Neural progenitor cell (in vitro differentiated cells): ENCODE data around the gene FAM3B. TPM values are rescaled to one million over a fixed set of nuclear protein-coding genes. Genes with fewer than 3 reads are reported as not detected.

Experiments used
- DNase-seq: peaks from one replicate; pipeline ENCODE4 v3.0.0-alpha.2; 2016; ENCODE audit warnings: low spot score
- H2AFZ ChIP-seq: fragments of 200-600 bp; sonication (generic); replicated peaks from 2 replicates; pipeline ENCODE4 v1.6.1; 2016; ENCODE audit warnings: antibody characterized with exemption
- H3F3A ChIP-seq: fragments of 200-600 bp; sonication (generic); 2 replicates; pipeline ENCODE4 v1.6.1; 2016; ENCODE audit warnings: antibody characterized with exemption, low read depth
- H3K27ac ChIP-seq: fragments of 200-600 bp; sonication (generic); 2 replicates; pipeline ENCODE4 v1.5.1; 2016; ENCODE audit warnings: mild to moderate bottlenecking
- H3K27me3 ChIP-seq: fragments of 200-600 bp; sonication (generic); 2 replicates; pipeline ENCODE4 v1.6.1; 2016; ENCODE audit warnings: mild to moderate bottlenecking, moderate library complexity
- H3K36me3 ChIP-seq: fragments of 200-600 bp; sonication (generic); 2 replicates; pipeline ENCODE4 v1.5.1; 2016
- H3K4me1 ChIP-seq: fragments of 200-600 bp; sonication (generic); 2 replicates; pipeline ENCODE4 v1.6.1; 2016; ENCODE audit warnings: mixed run types
- H3K4me2 ChIP-seq: fragments of 200-600 bp; sonication (generic); 2 replicates; pipeline ENCODE4 v1.6.1; 2016
- H3K4me3 ChIP-seq: fragments of 200-600 bp; sonication (generic); 2 replicates; pipeline ENCODE4 v1.5.1; 2016
- H3K79me2 ChIP-seq: fragments of 200-600 bp; sonication (generic); 2 replicates; pipeline ENCODE4 v1.6.1; 2016; ENCODE audit warnings: low read depth
- H3K9ac ChIP-seq: fragments of 200-600 bp; sonication (generic); 2 replicates; pipeline ENCODE4 v1.6.1; 2016
- H3K9me3 ChIP-seq: fragments of 200-600 bp; sonication (generic); 2 replicates; pipeline ENCODE4 v1.5.1; 2016; ENCODE audit warnings: low read depth
- H4K20me1 ChIP-seq: fragments of 200-600 bp; sonication (generic); 2 replicates; pipeline ENCODE4 v1.6.1; 2016; ENCODE audit warnings: low read depth
- H3K27ac Mint-ChIP-seq: 3 replicates; pipeline ENCODE4 v1.8.0; 2021; ENCODE audit warnings: mixed read lengths
- H3K27me3 Mint-ChIP-seq: 2 replicates; pipeline ENCODE4 v1.8.0; 2022; ENCODE audit warnings: low read depth, mild to moderate bottlenecking, inconsistent platforms, moderate library complexity, mixed read lengths; ENCODE audit not compliant: insufficient read depth
- H3K36me3 Mint-ChIP-seq: 3 replicates; pipeline ENCODE4 v1.8.0; 2021; ENCODE audit warnings: mixed read lengths
- H3K4me1 Mint-ChIP-seq: 3 replicates; pipeline ENCODE4 v1.8.0; 2021; ENCODE audit warnings: mixed read lengths
- H3K4me3 Mint-ChIP-seq: 3 replicates; pipeline ENCODE4 v1.8.0; 2021; ENCODE audit warnings: mild to moderate bottlenecking, moderate library complexity, mixed read lengths
- H3K9me3 Mint-ChIP-seq: 3 replicates; pipeline ENCODE4 v1.8.0; 2020; ENCODE audit warnings: mixed read lengths
- EZH2 ChIP-seq: fragments of 200-600 bp; sonication (generic); IDR thresholded peaks from 2 replicates; pipeline ENCODE4 v1.6.1; 2017; ENCODE audit warnings: antibody characterized with exemption, mild to moderate bottlenecking, moderate library complexity
- EZH2phosphoT487 ChIP-seq: fragments of 200-600 bp; sonication (generic); IDR thresholded peaks from 2 replicates; pipeline ENCODE4 v1.6.1; 2017; ENCODE audit warnings: antibody characterized with exemption
- total RNA-seq: library from RNA; depleted of rRNA; stranded (reverse); fragments of >200 nt; gene quantifications from 2 replicates; pipeline ENCODE4 v1.2.3, GENCODE V29; 2015; ENCODE audit warnings: low replicate concordance
- TF ChIP-seq, protein P1 (sequence below): fragments of 200-600 bp; sonication (generic); IDR thresholded peaks from 2 replicates; pipeline ENCODE4 v1.5.1; 2017; ENCODE audit warnings: antibody characterized with exemption, mild to moderate bottlenecking

The FAM3B gene, protein sequence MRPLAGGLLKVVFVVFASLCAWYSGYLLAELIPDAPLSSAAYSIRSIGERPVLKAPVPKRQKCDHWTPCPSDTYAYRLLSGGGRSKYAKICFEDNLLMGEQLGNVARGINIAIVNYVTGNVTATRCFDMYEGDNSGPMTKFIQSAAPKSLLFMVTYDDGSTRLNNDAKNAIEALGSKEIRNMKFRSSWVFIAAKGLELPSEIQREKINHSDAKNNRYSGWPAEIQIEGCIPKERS
- not detected in 2 replicates for total RNA-seq

DNA sequence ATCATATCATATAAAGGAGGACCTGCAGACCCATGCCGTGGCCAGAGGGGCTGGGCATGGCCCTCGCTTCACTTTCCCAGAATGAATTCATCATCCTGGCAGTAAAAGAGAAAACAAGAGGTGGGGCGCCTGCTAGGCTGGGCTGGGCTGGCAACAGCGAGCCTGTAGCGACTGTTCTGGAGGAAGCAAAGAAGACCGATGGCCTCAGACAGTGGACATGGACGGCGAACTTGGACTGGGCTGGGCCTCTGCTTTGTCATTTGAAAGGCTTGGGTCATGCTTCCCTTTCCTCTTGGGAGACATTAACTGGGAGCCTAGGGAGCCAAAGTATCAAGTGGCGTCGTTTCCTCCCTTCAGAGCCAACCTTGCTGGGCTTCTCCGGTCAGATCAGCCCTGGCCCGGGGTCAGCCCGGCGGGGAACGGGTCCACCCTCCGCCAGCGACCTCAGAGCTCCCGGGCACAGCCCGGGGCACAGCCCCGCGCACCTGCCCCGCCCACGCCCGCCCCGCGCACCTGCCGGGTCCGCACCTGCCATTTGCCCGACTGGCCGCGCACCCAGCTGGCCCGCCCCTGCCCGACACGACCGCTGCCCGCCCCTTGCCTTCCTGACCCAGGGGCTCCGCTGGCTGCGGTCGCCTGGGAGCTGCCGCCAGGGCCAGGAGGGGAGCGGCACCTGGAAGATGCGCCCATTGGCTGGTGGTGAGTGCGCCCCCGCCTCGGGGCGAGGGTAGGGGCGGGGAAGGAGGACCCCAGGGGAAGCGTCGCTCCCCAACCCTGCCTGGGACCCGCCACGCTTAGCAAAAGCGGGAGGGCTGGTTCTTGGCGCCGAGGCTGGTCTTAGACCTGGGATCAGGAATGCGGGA is at the start of gene FAM3B:
Gene FAM3B, plus strand, starts transcription at position 602 of the 863 bp plus-strand sequence. Its CDS starts 79 bp downstream, at position 681.
- peak within 1 kb of the TSS; percentile 75 for H3K4me3 Mint-ChIP-seq
- Histone ChIP-seq H3K4me2 (peak within 1 kb of the TSS; percentile 92), H3K79me2 (no peaks in the 10 kb centered on the region), H3K9me3 (no peaks in the 10 kb centered on the region), H3K4me1 (no peaks in the 10 kb centered on the region), H4K20me1 (no peaks in the 10 kb centered on the region), H2AFZ (peak within 1 kb of the TSS; percentile 79), H3K9ac (no peak within 1 kb of the TSS), H3K27ac (no peak within 1 kb of the TSS), H3F3A (no peaks in the 10 kb centered on the region), H3K27me3 (peaks cover 47% of the 10 kb centered on the region), H3K4me3 (peak within 1 kb of the TSS; percentile 57), H3K36me3 (no peaks in the 10 kb centered on the region)
- TF ChIP-seq EZH2phosphoT487 (no peak), EZH2 (peak; percentile 39)
- TF ChIP-seq, protein P1, sequence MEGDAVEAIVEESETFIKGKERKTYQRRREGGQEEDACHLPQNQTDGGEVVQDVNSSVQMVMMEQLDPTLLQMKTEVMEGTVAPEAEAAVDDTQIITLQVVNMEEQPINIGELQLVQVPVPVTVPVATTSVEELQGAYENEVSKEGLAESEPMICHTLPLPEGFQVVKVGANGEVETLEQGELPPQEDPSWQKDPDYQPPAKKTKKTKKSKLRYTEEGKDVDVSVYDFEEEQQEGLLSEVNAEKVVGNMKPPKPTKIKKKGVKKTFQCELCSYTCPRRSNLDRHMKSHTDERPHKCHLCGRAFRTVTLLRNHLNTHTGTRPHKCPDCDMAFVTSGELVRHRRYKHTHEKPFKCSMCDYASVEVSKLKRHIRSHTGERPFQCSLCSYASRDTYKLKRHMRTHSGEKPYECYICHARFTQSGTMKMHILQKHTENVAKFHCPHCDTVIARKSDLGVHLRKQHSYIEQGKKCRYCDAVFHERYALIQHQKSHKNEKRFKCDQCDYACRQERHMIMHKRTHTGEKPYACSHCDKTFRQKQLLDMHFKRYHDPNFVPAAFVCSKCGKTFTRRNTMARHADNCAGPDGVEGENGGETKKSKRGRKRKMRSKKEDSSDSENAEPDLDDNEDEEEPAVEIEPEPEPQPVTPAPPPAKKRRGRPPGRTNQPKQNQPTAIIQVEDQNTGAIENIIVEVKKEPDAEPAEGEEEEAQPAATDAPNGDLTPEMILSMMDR = no peak
- DNase-seq = peak; percentile 69
- peaks cover 4% of the 10 kb centered on the region for H3K4me1 Mint-ChIP-seq
- H3K9me3 Mint-ChIP-seq = no peaks in the 10 kb centered on the region
- H3K36me3 Mint-ChIP-seq = no peaks in the 10 kb centered on the region
- peaks cover 30% of the 10 kb centered on the region for H3K27me3 Mint-ChIP-seq
- no peak within 1 kb of the TSS for H3K27ac Mint-ChIP-seq

DNA sequence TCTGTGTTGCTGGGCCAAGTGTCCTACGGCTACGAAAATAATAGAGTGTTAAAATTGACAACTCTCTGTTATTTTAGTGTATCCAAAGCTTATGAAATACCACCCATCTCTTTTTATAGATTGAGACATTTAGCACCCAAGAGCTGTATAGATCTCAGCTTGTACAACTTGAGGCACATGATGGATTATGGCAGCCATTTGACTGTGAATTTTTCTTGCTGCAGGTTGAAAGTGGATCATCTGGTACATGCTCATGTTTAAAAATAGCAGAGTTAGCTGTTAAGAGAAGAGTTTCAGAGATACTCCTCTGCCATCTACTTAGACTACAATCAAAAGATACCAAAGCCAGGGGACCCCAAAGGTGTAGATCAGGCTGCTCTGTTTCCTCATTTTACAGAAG is 49.3 kb upstream of the FAM3B start:
- H3K4me3 ChIP-seq = no peak overlapping the region
- no peaks in the 10 kb centered on the region for H3K4me1 ChIP-seq
- no peaks in the 10 kb centered on the region for H3K36me3 ChIP-seq
- Mint-ChIP-seq H3K27me3 (no peaks in the 10 kb centered on the region), H3K4me3 (no peak overlapping the region), H3K4me1 (no peaks in the 10 kb centered on the region), H3K9me3 (peaks cover 6% of the 10 kb centered on the region), H3K27ac (no peak overlapping the region), H3K36me3 (peaks cover 3% of the 10 kb centered on the region)
- TF ChIP-seq EZH2phosphoT487 (no peak), EZH2 (no peak)
- TF ChIP-seq, protein P1 = no peak
- no peaks in the 10 kb centered on the region for H3F3A ChIP-seq
- no peak overlapping the region for H2AFZ ChIP-seq
- no peak overlapping the region for H3K4me2 ChIP-seq
- H3K79me2 ChIP-seq = no peaks in the 10 kb centered on the region
- no peaks in the 10 kb centered on the region for H3K27me3 ChIP-seq
- H4K20me1 ChIP-seq = no peaks in the 10 kb centered on the region
- peaks cover 6% of the 10 kb centered on the region for H3K9me3 ChIP-seq
- H3K9ac ChIP-seq = no peak overlapping the region
- DNase-seq = no peak
- H3K27ac ChIP-seq = no peak overlapping the region

DNA sequence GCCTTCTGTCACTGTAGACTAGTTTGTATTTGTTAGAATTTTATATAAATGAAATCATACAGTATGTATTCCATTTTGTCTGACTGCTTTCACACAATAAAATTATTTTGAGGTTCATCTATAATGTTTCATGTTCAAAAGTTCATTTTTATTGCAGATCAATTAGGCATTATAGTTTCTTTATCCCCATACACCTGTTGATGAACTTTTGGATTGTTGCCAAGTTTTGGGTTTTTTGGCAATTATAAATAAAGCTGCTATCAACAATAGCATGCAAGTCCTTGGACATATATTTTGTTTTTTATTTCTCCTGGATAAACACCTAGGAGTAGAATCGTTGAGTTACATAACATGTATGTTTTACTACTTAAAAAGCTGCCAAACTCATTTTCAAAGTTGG is 47.1 kb upstream of the FAM3B start:
- TF ChIP-seq EZH2 = no peak
- TF ChIP-seq, protein P1 = no peak
- no peak for TF ChIP-seq EZH2phosphoT487
- Mint-ChIP-seq H3K9me3 (peaks cover 19% of the 10 kb centered on the region), H3K27ac (no peak overlapping the region), H3K4me3 (no peak overlapping the region), H3K36me3 (peaks cover 5% of the 10 kb centered on the region), H3K4me1 (no peaks in the 10 kb centered on the region), H3K27me3 (no peaks in the 10 kb centered on the region)
- Histone ChIP-seq H3K4me1 (no peaks in the 10 kb centered on the region), H3K27ac (no peak overlapping the region), H3K36me3 (no peaks in the 10 kb centered on the region), H3K4me3 (no peak overlapping the region), H3K27me3 (no peaks in the 10 kb centered on the region), H3K79me2 (no peaks in the 10 kb centered on the region), H3F3A (no peaks in the 10 kb centered on the region), H2AFZ (no peak overlapping the region), H3K9me3 (peaks cover 9% of the 10 kb centered on the region), H3K9ac (no peak overlapping the region), H4K20me1 (no peaks in the 10 kb centered on the region), H3K4me2 (no peak overlapping the region)
- no peak for DNase-seq
